Esophagus (tissue), 2 donors: ENCODE data around the gene RANGAP1. TPM values are rescaled to one million over a fixed set of nuclear protein-coding genes. Genes with fewer than 3 reads are reported as not detected.

Experiments used
- H3K27ac ChIP-seq, 2 donors: one replicate each; pipeline ENCODE4 v1.5.1; 2013; ENCODE audit warnings: low read depth in 2 of 2, mild to moderate bottlenecking in 2 of 2, inconsistent platforms in 1 of 2, low read length in 1 of 2, moderate library complexity in 1 of 2
- H3K27me3 ChIP-seq, 2 donors: one replicate each; pipeline ENCODE4 v1.6.1; 2013; ENCODE audit warnings: low read length in 2 of 2, control low read depth in 1 of 2, mild to moderate bottlenecking in 1 of 2; ENCODE audit not compliant: insufficient read depth in 2 of 2, control insufficient read depth in 1 of 2
- H3K36me3 ChIP-seq, 2 donors: one replicate each; pipeline ENCODE4 v1.6.1; 2013; ENCODE audit warnings: low read length in 1 of 2; ENCODE audit not compliant: control insufficient read depth in 2 of 2, insufficient read depth in 2 of 2
- H3K4me1 ChIP-seq, 2 donors: one replicate each; pipeline ENCODE4 v1.6.1; 2013; ENCODE audit warnings: low read length in 1 of 2; ENCODE audit not compliant: control insufficient read depth in 2 of 2, insufficient read depth in 2 of 2
- H3K4me3 ChIP-seq, 2 donors: one replicate each; pipeline ENCODE4 v1.5.1; 2013; ENCODE audit warnings: low read length in 2 of 2, mild to moderate bottlenecking in 2 of 2, low read depth in 1 of 2, moderate library complexity in 1 of 2
- H3K9me3 ChIP-seq, 2 donors: one replicate each; pipeline ENCODE4 v1.6.1; 2013; ENCODE audit warnings: mild to moderate bottlenecking in 2 of 2, low read depth in 1 of 2, low read length in 1 of 2, moderate library complexity in 1 of 2; ENCODE audit not compliant: control insufficient read depth in 2 of 2, insufficient read depth in 1 of 2
- WGBS, 2 donors: extraction: QIAGEN DNeasy Blood & Tissue Kit; methylation state at CpG; one replicate each; pipeline ENCODE4 v1.1.7; 2013; 5-methylcytosine and 5-hydroxymethylcytosine counted together
- polyA plus RNA-seq, 2 donors: library from polyadenylated mRNA; stranded (reverse); fragments of 200-250 nt; gene quantifications; one replicate each; pipeline ENCODE4 v1.2.3, GENCODE V29; 2013
- donor health status: healthy with polysubstance abuse.
- donor health status: Bipolar disorder and iron deficiency.

RANGAP1 gene, protein sequence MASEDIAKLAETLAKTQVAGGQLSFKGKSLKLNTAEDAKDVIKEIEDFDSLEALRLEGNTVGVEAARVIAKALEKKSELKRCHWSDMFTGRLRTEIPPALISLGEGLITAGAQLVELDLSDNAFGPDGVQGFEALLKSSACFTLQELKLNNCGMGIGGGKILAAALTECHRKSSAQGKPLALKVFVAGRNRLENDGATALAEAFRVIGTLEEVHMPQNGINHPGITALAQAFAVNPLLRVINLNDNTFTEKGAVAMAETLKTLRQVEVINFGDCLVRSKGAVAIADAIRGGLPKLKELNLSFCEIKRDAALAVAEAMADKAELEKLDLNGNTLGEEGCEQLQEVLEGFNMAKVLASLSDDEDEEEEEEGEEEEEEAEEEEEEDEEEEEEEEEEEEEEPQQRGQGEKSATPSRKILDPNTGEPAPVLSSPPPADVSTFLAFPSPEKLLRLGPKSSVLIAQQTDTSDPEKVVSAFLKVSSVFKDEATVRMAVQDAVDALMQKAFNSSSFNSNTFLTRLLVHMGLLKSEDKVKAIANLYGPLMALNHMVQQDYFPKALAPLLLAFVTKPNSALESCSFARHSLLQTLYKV
- 10 to 100 TPM; 53.0 to 61.7 TPM for polyA plus RNA-seq

GRCh38 chr22:41285820-41286638 lies at the start of gene RANGAP1:
TSS of gene RANGAP1 (minus strand) at chr22:41286187. CDS start at chr22:41281044, 5,143 bp downstream.
- H3K36me3 ChIP-seq, result no peaks in the 10 kb centered on the region
- WGBS, 2 donors, result 0% methylated on average over 76 to 77 of the region's 77 CpGs
- H3K27ac ChIP-seq, result peak within 1 kb of the TSS; percentile 89 to 94
- H3K9me3 ChIP-seq, result no peaks in the 10 kb centered on the region
- peak within 1 kb of the TSS; percentile 63 to 67 for H3K4me3 ChIP-seq
- H3K27me3 ChIP-seq, result no peaks in the 10 kb centered on the region
- peaks cover 0 to 5% of the 10 kb centered on the region in 2 donors for H3K4me1 ChIP-seq

DNA sequence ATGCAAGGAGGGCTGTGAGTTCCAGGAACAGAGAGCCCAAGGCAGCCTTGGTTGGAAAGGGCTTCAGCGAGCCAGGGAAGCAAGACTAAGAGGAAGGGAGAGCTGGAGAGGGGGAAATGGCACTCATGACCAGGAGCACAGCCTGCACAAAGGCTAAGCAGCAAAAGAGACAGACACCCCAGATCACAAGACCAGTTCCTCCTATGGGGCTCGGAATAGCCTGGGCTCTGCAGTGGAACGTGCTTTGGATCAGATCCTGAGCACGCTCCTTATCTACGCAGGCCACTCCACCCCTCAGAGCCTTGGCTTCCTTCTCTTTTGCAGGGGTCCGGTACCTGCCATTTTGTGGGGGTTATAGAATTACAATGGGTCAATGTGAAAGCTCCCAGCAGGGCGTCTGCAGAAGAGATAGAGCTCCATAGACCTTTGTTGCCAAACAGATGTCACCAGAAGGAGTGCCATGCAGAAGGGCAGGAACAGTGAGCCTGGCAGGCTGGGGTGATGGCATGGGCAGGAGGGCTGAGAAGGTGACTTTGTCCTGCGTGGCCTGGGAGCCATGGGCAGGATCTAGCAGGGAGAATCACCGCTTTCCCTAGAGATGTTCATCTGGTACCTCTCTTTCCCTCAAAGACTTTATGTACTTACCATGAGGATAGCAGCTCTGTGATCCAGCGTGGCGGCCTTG lies 49.1 kb upstream of the RANGAP1 start:
- no peaks in the 10 kb centered on the region for H3K27me3 ChIP-seq
- WGBS, 2 donors, result 97% methylated on average over 11 of the region's 11 CpGs
- peaks cover 24 to 47% of the 10 kb centered on the region in 2 donors for H3K36me3 ChIP-seq
- no peak overlapping the region for H3K4me3 ChIP-seq
- H3K27ac ChIP-seq, result no peak overlapping the region
- no peaks in the 10 kb centered on the region for H3K9me3 ChIP-seq
- H3K4me1 ChIP-seq, result peaks cover 0 to 2% of the 10 kb centered on the region in 2 donors

DNA sequence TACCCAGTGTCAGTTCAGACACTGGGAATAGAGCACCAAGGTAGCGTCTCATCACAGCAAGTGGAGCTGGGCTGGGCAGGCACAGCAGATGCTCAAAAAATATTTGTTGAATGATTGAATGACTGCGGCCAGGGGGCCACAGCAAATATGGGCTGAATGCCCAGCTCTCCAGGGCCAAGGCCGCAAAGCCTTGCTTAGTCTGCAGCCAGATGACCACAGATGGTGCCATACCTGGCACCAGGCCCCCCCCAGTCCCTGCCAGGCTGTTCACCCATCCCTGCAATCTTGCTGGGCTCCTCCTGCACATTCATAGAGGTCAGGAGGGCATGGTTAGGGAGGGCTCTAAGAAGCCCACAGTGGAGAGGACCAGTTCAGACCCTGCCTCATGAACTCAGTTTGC lies 48.2 kb upstream of the RANGAP1 start:
- 84 to 87% methylated on average over 3 of the region's 3 CpGs for WGBS, 2 donors
- Histone ChIP-seq H3K4me1 (peaks cover 0 to 2% of the 10 kb centered on the region in 2 donors), H3K27ac (no peak overlapping the region), H3K4me3 (no peak overlapping the region), H3K36me3 (peaks cover 24 to 47% of the 10 kb centered on the region in 2 donors), H3K27me3 (no peaks in the 10 kb centered on the region), H3K9me3 (no peaks in the 10 kb centered on the region)

GRCh38 chr22:41333806-41334205 lies 47.8 kb upstream of the RANGAP1 start:
- peaks cover 24 to 43% of the 10 kb centered on the region in 2 donors for H3K36me3 ChIP-seq
- H3K27me3 ChIP-seq, result no peaks in the 10 kb centered on the region
- no peaks in the 10 kb centered on the region for H3K9me3 ChIP-seq
- no peak overlapping the region for H3K27ac ChIP-seq
- peaks cover 0 to 2% of the 10 kb centered on the region in 2 donors for H3K4me1 ChIP-seq
- no peak overlapping the region for H3K4me3 ChIP-seq
- 98 to 100% methylated on average over 3 of the region's 3 CpGs for WGBS, 2 donors

GRCh38 chr22:41332217-41332939 lies 46.4 kb upstream of the RANGAP1 start:
- no peaks in the 10 kb centered on the region for H3K27me3 ChIP-seq
- no peak overlapping the region for H3K27ac ChIP-seq
- no peak overlapping the region for H3K4me3 ChIP-seq
- peaks cover 29 to 48% of the 10 kb centered on the region in 2 donors for H3K36me3 ChIP-seq
- WGBS, 2 donors, result 89 to 94% methylated on average over 15 of the region's 15 CpGs
- peaks cover 0 to 2% of the 10 kb centered on the region in 2 donors for H3K4me1 ChIP-seq
- H3K9me3 ChIP-seq, result no peaks in the 10 kb centered on the region

DNA sequence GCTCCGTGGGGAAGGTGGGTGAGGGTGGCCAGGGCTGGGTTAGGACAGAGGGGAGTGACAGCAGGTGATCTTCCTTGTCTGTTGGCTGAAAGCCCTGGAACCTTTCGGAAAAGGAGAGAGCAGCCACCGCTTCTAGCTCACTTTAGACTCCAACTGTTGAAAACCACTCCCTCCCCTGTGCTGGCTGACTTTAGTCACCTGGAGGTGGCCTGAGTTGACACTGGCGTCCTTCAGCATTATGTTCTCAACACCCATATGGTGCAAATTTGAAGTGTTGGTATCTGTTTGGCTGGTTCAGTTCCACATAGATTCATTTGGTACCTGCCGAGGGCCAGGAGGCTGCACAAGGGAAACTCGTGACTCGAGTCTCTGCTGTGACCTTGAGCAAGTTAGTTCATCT lies 44.2 kb upstream of the RANGAP1 start:
- 93 to 97% methylated on average over 6 to 7 of the region's 7 CpGs for WGBS, 2 donors
- H3K27ac ChIP-seq, result no peak overlapping the region
- H3K27me3 ChIP-seq, result no peaks in the 10 kb centered on the region
- H3K4me3 ChIP-seq, result no peak overlapping the region
- no peaks in the 10 kb centered on the region for H3K4me1 ChIP-seq
- peaks cover 27 to 60% of the 10 kb centered on the region in 2 donors for H3K36me3 ChIP-seq
- H3K9me3 ChIP-seq, result no peaks in the 10 kb centered on the region

DNA sequence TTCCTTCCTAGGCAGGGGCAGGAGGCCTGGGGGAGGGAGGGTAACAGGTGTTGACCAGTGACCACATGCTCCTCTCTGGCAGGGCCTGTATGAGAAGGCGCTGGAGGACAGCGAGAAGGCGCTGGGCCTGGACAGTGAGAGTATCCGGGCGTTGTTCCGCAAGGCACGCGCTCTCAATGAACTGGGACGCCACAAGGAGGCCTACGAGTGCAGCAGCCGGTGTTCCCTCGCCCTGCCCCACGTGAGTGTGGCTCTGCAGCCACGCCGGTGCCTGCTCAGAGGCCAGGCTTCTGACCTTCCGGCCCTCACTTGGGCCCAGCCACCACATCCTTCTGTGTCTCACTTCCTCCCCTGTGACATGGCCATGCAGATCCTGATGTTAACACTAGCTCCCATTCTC lies 41.1 kb upstream of the RANGAP1 start:
- H3K4me1 ChIP-seq, result no peaks in the 10 kb centered on the region
- 80 to 88% methylated on average over 12 to 16 of the region's 16 CpGs for WGBS, 2 donors
- H3K27ac ChIP-seq, result no peak overlapping the region
- H3K27me3 ChIP-seq, result no peaks in the 10 kb centered on the region
- no peak overlapping the region for H3K4me3 ChIP-seq
- H3K36me3 ChIP-seq, result peaks cover 25 to 55% of the 10 kb centered on the region in 2 donors
- H3K9me3 ChIP-seq, result no peaks in the 10 kb centered on the region

DNA sequence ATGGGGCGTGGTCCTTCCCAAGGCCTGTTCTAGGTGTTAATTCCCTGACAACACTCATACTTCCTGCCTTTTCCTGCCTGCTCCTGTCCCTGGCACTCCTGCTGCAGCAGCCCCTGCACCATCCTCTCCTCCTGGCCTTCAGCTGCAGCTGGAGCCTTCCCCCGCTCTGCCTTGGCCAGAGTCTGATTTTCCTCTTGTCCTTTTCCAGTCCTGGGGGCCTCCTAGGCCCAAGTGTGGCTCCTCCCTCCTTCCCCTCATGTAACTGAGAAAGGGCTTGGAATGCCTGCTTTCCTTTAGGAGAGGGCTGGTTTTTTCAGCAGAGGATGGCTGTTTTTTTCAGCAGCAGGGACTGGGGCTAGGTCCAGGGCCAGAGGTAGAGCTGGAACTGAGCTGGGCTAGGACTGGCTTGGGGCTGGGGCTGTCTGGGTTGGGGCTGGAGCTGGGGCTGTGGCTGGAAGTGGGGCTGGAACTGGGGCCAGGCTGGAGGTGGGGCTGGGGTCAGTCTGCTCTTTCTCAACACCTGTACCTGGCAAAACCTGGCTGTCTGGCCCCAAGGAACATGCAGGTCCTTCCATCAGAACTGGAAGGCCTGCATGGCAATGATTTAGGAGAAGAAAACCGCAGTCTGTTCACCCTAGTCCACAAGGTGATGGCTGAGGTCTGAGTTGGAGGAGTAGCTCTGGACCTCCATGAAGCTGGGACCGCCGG lies 39.0 kb upstream of the RANGAP1 start:
- peaks cover 0 to 2% of the 10 kb centered on the region in 2 donors for H3K4me1 ChIP-seq
- no peaks in the 10 kb centered on the region for H3K9me3 ChIP-seq
- peaks cover 20 to 49% of the 10 kb centered on the region in 2 donors for H3K36me3 ChIP-seq
- WGBS, 2 donors, result 94 to 97% methylated on average over 5 of the region's 5 CpGs
- no peak overlapping the region for H3K4me3 ChIP-seq
- H3K27ac ChIP-seq, result no peak overlapping the region
- H3K27me3 ChIP-seq, result no peaks in the 10 kb centered on the region
